ENCODE data around the gene PRPSAP1.
"Not testable (repeated sequence)": the region's sequence is repeated elsewhere in the genome, so short reads cannot be mapped to it uniquely, and the experiment has no call there.

The PRPSAP1 gene

DNA sequence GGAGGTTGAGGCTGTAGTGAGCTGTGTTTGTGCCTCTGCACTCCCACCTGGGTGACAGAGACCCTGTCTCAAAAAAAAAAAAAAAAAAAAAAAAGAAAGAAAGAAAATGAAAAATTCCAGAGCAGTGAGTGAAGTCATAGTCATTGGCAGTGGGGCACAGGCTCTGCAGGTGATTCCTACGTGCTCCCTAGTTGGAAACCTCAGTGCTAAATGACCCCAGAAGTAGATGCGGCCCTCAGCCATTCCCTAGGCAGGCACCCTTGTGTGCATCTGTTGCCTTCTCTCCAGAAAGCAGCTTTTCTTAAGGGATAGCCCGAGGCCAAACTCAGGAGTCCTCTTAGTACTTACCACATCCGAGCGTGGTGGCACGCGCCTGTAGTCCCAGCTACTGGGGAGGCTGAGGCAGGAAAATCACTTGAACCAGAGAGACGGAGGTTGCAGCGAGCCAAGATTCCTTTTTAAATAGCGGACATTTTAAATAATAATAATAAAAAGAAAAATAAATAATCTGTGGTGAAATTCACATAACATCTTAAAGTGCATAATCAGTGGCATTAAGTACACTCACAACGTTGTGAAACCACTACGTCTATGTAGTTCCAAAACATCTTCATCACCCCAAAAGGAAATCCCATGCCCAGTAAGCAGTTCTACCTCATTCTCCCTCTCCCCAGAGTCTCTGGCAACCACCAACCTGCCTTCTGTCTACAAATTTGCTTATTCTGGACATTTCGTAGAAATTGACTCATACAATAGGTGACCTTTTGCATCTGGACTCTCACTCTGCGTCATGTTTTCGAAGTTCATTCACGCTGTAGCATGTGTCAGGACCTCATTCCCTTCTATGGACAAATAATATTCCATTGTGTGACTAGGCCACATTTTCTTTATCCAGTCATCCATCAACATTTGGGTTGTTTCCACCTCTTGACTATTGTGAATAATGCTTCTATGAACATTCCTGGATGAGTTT, 18.2 kb upstream of the PRPSAP1 start:
- Mint-ChIP-seq H3K4me3 (no peak overlapping the region), H3K27me3 (no peaks in the 10 kb centered on the region), H3K9me3 (no peaks in the 10 kb centered on the region), H3K4me1 (ENCODE audit: low read depth) (peaks cover 7% of the 10 kb centered on the region), H3K27ac (no peak overlapping the region), H3K36me3 (ENCODE audit: low read depth) (no peaks in the 10 kb centered on the region)

GRCh38 chr17:76370261-76370993, 16.7 kb upstream of the PRPSAP1 start:
- H3K27ac Mint-ChIP-seq, result no peak overlapping the region
- no peaks in the 10 kb centered on the region for H3K36me3 Mint-ChIP-seq (ENCODE audit: low read depth)
- no peak overlapping the region for H3K4me3 Mint-ChIP-seq
- peaks cover 10% of the 10 kb centered on the region for H3K4me1 Mint-ChIP-seq (ENCODE audit: low read depth)
- H3K27me3 Mint-ChIP-seq, result no peaks in the 10 kb centered on the region
- H3K9me3 Mint-ChIP-seq, result no peaks in the 10 kb centered on the region

- Mint-ChIP-seq H3K9me3 (no peaks in the 10 kb centered on the region), H3K27me3 (no peaks in the 10 kb centered on the region), H3K4me1 (ENCODE audit: low read depth) (peaks cover 10% of the 10 kb centered on the region), H3K27ac (no peak overlapping the region), H3K4me3 (no peak overlapping the region), H3K36me3 (ENCODE audit: low read depth) (no peaks in the 10 kb centered on the region)
Observed at GRCh38 chr17:76369804-76370203, 16.1 kb upstream of the PRPSAP1 start.

GRCh38 chr17:76369379-76369778, 15.7 kb upstream of the PRPSAP1 start:
- no peak overlapping the region for H3K4me3 Mint-ChIP-seq
- peaks cover 10% of the 10 kb centered on the region for H3K4me1 Mint-ChIP-seq (ENCODE audit: low read depth)

GRCh38 chr17:76368545-76368944, 14.8 kb upstream of the PRPSAP1 start:
- no peak overlapping the region for H3K27ac Mint-ChIP-seq
- H3K9me3 Mint-ChIP-seq, result no peaks in the 10 kb centered on the region
- H3K4me1 Mint-ChIP-seq (ENCODE audit: low read depth), result peaks cover 10% of the 10 kb centered on the region
- no peaks in the 10 kb centered on the region for H3K27me3 Mint-ChIP-seq
- no peak overlapping the region for H3K4me3 Mint-ChIP-seq
- no peaks in the 10 kb centered on the region for H3K36me3 Mint-ChIP-seq (ENCODE audit: low read depth)

More at GRCh38 chr17:76369379-76369778, 15.7 kb upstream of the PRPSAP1 start:
- no peak overlapping the region for H3K27ac Mint-ChIP-seq
- H3K9me3 Mint-ChIP-seq, result no peaks in the 10 kb centered on the region
- H3K36me3 Mint-ChIP-seq (ENCODE audit: low read depth), result no peaks in the 10 kb centered on the region
- no peaks in the 10 kb centered on the region for H3K27me3 Mint-ChIP-seq

GRCh38 chr17:76367642-76368041, 13.9 kb upstream of the PRPSAP1 start:
- Mint-ChIP-seq H3K4me1 (ENCODE audit: low read depth) (peaks cover 10% of the 10 kb centered on the region), H3K9me3 (no peaks in the 10 kb centered on the region), H3K27me3 (no peaks in the 10 kb centered on the region), H3K4me3 (no peak overlapping the region), H3K36me3 (ENCODE audit: low read depth) (no peaks in the 10 kb centered on the region), H3K27ac (no peak overlapping the region)

GRCh38 chr17:76366247-76366646, 12.5 kb upstream of the PRPSAP1 start:
- Mint-ChIP-seq H3K9me3 (no peaks in the 10 kb centered on the region), H3K27ac (no peak overlapping the region), H3K4me1 (ENCODE audit: low read depth) (peaks cover 3% of the 10 kb centered on the region), H3K4me3 (no peak overlapping the region), H3K36me3 (ENCODE audit: low read depth) (no peaks in the 10 kb centered on the region), H3K27me3 (peaks cover 3% of the 10 kb centered on the region)

DNA sequence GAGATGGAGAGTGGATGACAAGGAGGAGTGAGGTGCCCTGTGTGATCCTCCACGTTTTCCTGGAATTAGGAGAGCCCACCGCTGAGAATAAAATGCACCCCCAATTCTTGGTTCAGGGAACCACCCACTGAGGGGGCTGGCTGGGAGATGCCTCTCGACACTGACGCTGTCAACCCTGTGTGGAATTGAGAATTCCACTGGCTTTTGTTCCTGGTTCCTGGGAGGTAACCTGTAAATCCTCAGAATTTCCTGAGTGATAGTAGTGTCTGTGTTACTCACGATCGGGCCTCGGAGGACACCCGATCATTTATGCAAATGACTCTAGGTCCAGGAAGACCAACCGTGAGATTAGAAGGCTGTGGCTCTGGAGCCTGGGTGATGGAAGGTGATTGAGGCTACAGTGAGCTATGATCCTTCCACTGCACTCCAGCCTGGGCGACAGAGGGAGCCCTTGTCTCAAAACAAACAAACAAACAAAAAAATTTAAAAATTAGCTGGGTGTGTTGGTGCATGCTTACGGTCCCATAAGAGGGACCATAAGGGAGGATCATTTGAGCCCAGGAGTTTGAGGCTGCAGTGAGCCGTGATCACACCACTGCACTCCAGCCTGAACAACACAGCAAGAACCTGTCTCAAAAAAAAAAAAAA, 11.7 kb upstream of the PRPSAP1 start:
- no peaks in the 10 kb centered on the region for H3K36me3 Mint-ChIP-seq (ENCODE audit: low read depth)
- peaks cover 3% of the 10 kb centered on the region for H3K27me3 Mint-ChIP-seq
- peaks cover 3% of the 10 kb centered on the region for H3K4me1 Mint-ChIP-seq (ENCODE audit: low read depth)
- H3K27ac Mint-ChIP-seq, result no peak overlapping the region
- no peak overlapping the region for H3K4me3 Mint-ChIP-seq
- H3K9me3 Mint-ChIP-seq, result no peaks in the 10 kb centered on the region

DNA sequence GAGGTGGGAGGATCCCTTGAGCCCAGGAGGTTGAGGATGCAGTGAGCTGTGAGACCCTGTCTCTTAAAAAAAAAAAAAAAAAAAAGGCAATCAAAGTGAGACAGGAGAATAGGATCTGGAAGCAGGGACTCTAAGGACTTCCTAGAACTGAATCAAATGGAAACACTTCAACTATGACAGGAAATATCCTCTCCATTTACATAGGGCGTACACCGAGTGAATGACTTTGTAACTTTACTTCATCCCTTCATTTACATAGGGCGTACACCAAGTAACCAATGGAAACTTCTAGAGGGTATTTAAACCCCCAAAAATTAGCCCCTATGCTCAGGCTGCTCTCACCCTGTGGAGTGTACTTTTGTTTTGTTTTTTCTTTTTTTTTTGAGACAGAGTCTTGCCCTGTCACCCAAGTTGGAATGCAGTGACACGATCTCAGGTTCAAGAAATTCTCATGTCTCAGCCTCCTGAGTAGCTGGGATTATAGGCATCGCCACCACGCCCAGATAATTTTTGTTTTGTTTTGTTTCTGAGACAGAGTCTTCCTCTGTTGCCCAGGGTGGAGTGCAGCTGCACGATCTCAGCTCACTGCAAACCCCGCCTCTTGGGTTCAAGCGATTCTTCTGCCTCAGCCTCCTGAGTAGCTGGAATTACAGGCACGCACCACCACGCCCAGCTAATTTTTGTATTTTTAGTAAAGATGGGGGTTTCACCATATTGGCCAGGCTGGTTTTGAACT, 9.6 kb upstream of the PRPSAP1 start:
- Mint-ChIP-seq H3K4me1 (ENCODE audit: low read depth) (peaks cover 3% of the 10 kb centered on the region), H3K9me3 (no peaks in the 10 kb centered on the region), H3K27me3 (peaks cover 3% of the 10 kb centered on the region), H3K36me3 (ENCODE audit: low read depth) (no peaks in the 10 kb centered on the region), H3K4me3 (no peak overlapping the region), H3K27ac (no peak overlapping the region)

DNA sequence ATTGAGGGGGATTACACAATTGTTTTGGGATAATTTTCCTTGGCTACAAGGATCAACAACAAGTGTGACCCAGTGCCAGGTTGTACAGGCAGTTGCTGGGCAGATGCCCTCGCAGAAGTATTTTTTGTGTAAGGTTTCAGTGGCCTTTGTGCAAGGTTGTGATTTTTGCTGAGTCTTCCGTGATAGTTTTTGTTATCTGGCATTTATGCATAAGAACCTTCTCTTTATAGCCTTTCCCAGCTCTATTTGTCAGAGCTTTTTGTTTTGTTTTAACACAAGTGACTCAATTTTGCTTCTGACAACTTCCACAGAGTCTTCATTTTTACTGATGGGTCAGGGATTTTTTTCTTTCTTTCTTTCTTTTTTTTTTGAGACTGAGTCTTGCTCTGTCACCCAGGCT, 6.7 kb upstream of the PRPSAP1 start:
- Mint-ChIP-seq H3K9me3 (no peaks in the 10 kb centered on the region), H3K4me3 (no peak overlapping the region), H3K27me3 (peaks cover 3% of the 10 kb centered on the region), H3K4me1 (ENCODE audit: low read depth) (no peaks in the 10 kb centered on the region), H3K27ac (no peak overlapping the region), H3K36me3 (ENCODE audit: low read depth) (no peaks in the 10 kb centered on the region)

- not testable (repeated sequence) for H3K27me3 Mint-ChIP-seq; H3K27ac Mint-ChIP-seq; H3K36me3 Mint-ChIP-seq (ENCODE audit: low read depth); H3K9me3 Mint-ChIP-seq; H3K4me1 Mint-ChIP-seq (ENCODE audit: low read depth); H3K4me3 Mint-ChIP-seq
Observed at GRCh38 chr17:76359776-76360175, 6.1 kb upstream of the PRPSAP1 start.

- Mint-ChIP-seq H3K4me3 (no peak overlapping the region), H3K27me3 (peaks cover 3% of the 10 kb centered on the region), H3K27ac (no peak overlapping the region), H3K9me3 (no peaks in the 10 kb centered on the region), H3K4me1 (ENCODE audit: low read depth) (peaks cover 6% of the 10 kb centered on the region), H3K36me3 (ENCODE audit: low read depth) (no peaks in the 10 kb centered on the region)
Observed at GRCh38 chr17:76359375-76359774, 5.7 kb upstream of the PRPSAP1 start.

DNA sequence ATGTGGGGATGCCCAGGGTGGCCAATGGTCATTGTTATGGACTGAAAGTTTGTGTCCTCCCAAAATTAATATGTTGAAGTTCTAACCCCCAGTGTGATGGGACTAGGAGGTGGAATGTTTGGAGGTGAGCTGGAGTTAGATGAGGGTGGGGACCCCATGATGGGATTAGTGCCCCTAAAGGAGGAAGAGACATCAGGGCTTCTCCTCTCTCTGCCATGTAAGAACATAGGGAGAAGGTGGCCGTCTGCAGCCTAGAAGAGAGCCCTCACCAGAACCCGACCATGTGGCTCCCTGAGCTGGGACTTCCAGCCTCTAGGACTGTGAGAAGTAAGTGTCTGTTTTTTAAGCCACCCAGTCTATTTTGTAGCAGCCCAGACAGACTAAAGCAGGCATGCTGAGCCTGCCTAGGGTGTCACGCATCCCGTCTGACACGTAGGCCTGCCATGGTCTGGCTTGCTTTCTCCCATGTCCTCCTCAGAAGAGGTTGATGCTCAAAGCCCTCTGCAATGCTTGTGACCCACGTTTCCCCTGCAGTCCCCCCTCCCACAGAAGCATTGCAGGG, 4.0 kb upstream of the PRPSAP1 start:
- H3K4me3 Mint-ChIP-seq, result no peak overlapping the region
- H3K4me1 Mint-ChIP-seq (ENCODE audit: low read depth), result peaks cover 15% of the 10 kb centered on the region
- H3K27me3 Mint-ChIP-seq, result peaks cover 3% of the 10 kb centered on the region
- no peaks in the 10 kb centered on the region for H3K9me3 Mint-ChIP-seq
- no peaks in the 10 kb centered on the region for H3K36me3 Mint-ChIP-seq (ENCODE audit: low read depth)
- no peak overlapping the region for H3K27ac Mint-ChIP-seq

DNA sequence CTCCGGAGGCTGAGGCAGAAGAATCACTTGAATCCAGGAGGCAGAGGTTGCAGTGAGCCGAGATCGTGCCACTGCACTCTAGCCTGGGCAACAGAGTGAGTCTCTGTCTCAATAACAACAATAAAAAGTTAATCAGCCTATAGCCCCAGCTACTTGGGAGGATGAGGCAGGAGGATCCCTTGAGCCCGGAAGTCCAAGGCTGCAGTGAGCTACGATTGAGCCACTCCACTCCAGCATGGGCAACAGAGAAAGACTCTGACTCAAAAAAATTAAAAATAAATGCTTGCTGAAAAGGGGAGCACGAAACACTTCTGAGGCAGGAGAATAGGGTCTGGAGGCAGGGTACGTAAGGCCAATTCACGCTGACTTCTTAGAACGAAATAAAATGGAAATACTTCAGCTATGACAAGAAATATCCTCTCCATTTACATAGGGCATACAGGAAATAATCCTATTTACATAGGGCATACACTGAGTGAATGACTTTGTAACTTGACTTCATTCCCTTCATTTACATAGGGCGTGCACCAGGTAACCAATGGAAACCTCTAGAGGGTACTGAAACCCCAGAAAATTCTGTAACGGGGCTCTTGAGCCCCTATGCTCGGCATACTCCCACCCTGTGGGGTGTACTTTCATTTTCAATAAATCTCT, 3.2 kb upstream of the PRPSAP1 start:
- no peak overlapping the region for H3K4me3 Mint-ChIP-seq
- H3K9me3 Mint-ChIP-seq, result no peaks in the 10 kb centered on the region
- H3K27ac Mint-ChIP-seq, result no peak overlapping the region
- H3K27me3 Mint-ChIP-seq, result peaks cover 3% of the 10 kb centered on the region
- H3K36me3 Mint-ChIP-seq (ENCODE audit: low read depth), result peaks cover under 1% of the 10 kb centered on the region
- peaks cover 20% of the 10 kb centered on the region for H3K4me1 Mint-ChIP-seq (ENCODE audit: low read depth)

All from stimulated activated naive CD8-positive, alpha-beta T cell treated with anti-CD3 and anti-CD28 coated beads, Interleukin-15, Interleukin-2, amounts not matched to agents 100 ng/mL and 50 ng/mL, for 24 hours (primary cell).